Measurements from ENCODE around the gene PTGDS. TPM values are rescaled to one million over a fixed set of nuclear protein-coding genes. Genes with fewer than 3 reads are reported as not detected.

PTGDS gene
- total RNA-seq, 1 experiment from 2014 or later: 3.6 TPM

GRCh38 chr9:136994180-136994887 is 17.0 kb downstream of the PTGDS start:
- Histone ChIP-seq H2BK12ac (ENCODE audit: insufficient read length, low read depth, low read length) (no peak overlapping the region), H2AFZ (ENCODE audit: low read length) (no peak overlapping the region), H3K27ac (ENCODE audit: insufficient read length, low read depth, low read length) (no peak overlapping the region), H3K4ac (ENCODE audit: low read depth, low read length) (no peak overlapping the region), H2BK15ac (ENCODE audit: low read depth, low read length) (no peak overlapping the region), H3K79me1 (ENCODE audit: insufficient read depth, low read depth, low read length, poor library complexity, severe bottlenecking) (no peaks in the 10 kb centered on the region), H3K23me2 (ENCODE audit: insufficient read length, low read depth, low read length, poor library complexity, severe bottlenecking) (peaks cover 6% of the 10 kb centered on the region), H3K18ac (ENCODE audit: insufficient read length, low read depth, low read length) (no peak overlapping the region), H3T11ph (ENCODE audit: low read length) (no peak overlapping the region), H2BK20ac (ENCODE audit: low read depth, low read length, poor library complexity, severe bottlenecking) (no peak overlapping the region), H4K5ac (ENCODE audit: insufficient read length, low read depth, low read length) (no peak overlapping the region), H2BK120ac (ENCODE audit: low read depth, low read length, poor library complexity, severe bottlenecking) (no peak overlapping the region), H3K27me3 (ENCODE audit: insufficient read depth, low read length) (no peaks in the 10 kb centered on the region), H3K9me3 (ENCODE audit: control insufficient read depth, low read depth, low read length) (no peaks in the 10 kb centered on the region), H3K23ac (ENCODE audit: insufficient read length, low read depth, low read length) (no peak overlapping the region), H3K56ac (ENCODE audit: insufficient read length, low read depth, low read length) (no peak overlapping the region), H4K91ac (ENCODE audit: insufficient read length, low read depth, low read length) (no peak overlapping the region), H4K20me1 (ENCODE audit: control insufficient read depth, insufficient read depth, insufficient read length) (no peaks in the 10 kb centered on the region), H2AK5ac (ENCODE audit: insufficient read length, low read length) (no peak overlapping the region), H4K8ac (replicated peaks; ENCODE audit: insufficient read length, low read depth, low read length) (no peak overlapping the region), H3K9ac (ENCODE audit: extremely low read depth, insufficient read length, low read length) (no peak overlapping the region), H3K79me2 (ENCODE audit: insufficient read depth, low read length) (no peaks in the 10 kb centered on the region), H2BK5ac (ENCODE audit: insufficient read length, low read length) (no peak overlapping the region), H3K14ac (ENCODE audit: insufficient read depth, low read length) (no peak overlapping the region), H3K4me2 (ENCODE audit: insufficient read depth, insufficient read length, low read length) (no peak overlapping the region), H3K4me1 (ENCODE audit: insufficient read depth, low read length) (no peaks in the 10 kb centered on the region)
- Mint-ChIP-seq H3K27me3 (ENCODE audit: low read depth) (peaks cover 28% of the 10 kb centered on the region), H3K9me3 (peaks cover 9 to 10% of the 10 kb centered on the region in 2 experiments; a peak in 3 of 5 replicates), H3K4me1 (peaks cover 11 to 15% of the 10 kb centered on the region in 2 experiments), H3K36me3 (ENCODE audit: insufficient read depth in 1 of 3, low read depth in 3 of 3) (peaks cover 2 to 8% (median 2%) of the 10 kb centered on the region in 3 experiments; a peak in 5 of 7 replicates), H3K27ac (no peak overlapping the region), H3K4me3 (no peak overlapping the region)
- no CpG with 5 or more reads among the region's 54 CpGs for WGBS (ENCODE audit: extremely low coverage, insufficient read length, low lambda C conversion rate)
- no peak for DNase-seq
- TF ChIP-seq, protein P1, sequence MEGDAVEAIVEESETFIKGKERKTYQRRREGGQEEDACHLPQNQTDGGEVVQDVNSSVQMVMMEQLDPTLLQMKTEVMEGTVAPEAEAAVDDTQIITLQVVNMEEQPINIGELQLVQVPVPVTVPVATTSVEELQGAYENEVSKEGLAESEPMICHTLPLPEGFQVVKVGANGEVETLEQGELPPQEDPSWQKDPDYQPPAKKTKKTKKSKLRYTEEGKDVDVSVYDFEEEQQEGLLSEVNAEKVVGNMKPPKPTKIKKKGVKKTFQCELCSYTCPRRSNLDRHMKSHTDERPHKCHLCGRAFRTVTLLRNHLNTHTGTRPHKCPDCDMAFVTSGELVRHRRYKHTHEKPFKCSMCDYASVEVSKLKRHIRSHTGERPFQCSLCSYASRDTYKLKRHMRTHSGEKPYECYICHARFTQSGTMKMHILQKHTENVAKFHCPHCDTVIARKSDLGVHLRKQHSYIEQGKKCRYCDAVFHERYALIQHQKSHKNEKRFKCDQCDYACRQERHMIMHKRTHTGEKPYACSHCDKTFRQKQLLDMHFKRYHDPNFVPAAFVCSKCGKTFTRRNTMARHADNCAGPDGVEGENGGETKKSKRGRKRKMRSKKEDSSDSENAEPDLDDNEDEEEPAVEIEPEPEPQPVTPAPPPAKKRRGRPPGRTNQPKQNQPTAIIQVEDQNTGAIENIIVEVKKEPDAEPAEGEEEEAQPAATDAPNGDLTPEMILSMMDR (conservative IDR thresholded peaks at IDR 0.05): no peak
